PFSK-1 (cell line): ENCODE data around the gene ANKRD33.

Source experiments
- FOXP2 ChIP-seq: optimal IDR thresholded peaks from 2 replicates; pipeline ENCODE3; 2011; ENCODE audit warnings: borderline replicate concordance, control low read depth, inconsistent platforms; ENCODE audit not compliant: insufficient read depth; ENCODE audit errors: extremely low read length, extremely low read depth
- POLR2AphosphoS5 ChIP-seq: IDR thresholded peaks from 2 replicates; pipeline ENCODE4 v1.6.1; 2012; ENCODE audit warnings: low read depth, mild to moderate bottlenecking, control low read depth, low read length, moderate library complexity
- SIN3A ChIP-seq: IDR thresholded peaks from 2 replicates; pipeline ENCODE4 v1.6.1; 2012; ENCODE audit warnings: mild to moderate bottlenecking, low read length, moderate library complexity, borderline replicate concordance; ENCODE audit not compliant: insufficient read depth
- TAF1 ChIP-seq: IDR thresholded peaks from 2 replicates; pipeline ENCODE4 v1.6.1; 2012; ENCODE audit warnings: low read length, control low read depth, borderline replicate concordance; ENCODE audit not compliant: insufficient read depth
- TF ChIP-seq, protein P1 (sequence below), 2 experiments: IDR thresholded peaks; 2 replicates each; pipeline versions ENCODE4 v1.6.1 to v1.8.0; 2011 to 2012; ENCODE audit warnings: low read depth in 2 of 2, low read length in 2 of 2, control low read depth in 1 of 2, inconsistent platforms in 1 of 2, mild to moderate bottlenecking in 1 of 2, moderate library complexity in 1 of 2; ENCODE audit not compliant: insufficient read depth in 1 of 2

Gene ANKRD33

DNA sequence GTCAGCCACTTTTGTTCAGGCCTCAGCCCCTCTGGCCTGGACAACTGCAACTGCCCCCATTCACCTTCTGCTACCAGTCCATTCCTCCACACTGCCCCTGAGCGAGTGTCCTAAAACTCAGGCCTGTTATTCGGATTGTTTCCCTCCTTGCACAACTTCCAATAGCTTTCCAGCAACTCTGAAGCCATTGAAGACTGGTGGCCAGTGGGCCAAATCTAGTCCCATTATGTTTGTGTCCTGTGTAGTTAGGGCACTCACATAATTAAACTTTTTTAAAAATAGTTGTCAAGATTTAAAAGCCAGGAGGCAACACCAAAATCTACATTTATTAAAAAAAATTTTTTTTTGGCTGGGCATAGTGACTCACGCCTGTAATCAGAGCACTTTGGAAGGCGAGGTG, 21.6 kb upstream of the ANKRD33 start:
- TF ChIP-seq SIN3A (no peak), POLR2AphosphoS5 (no peak), FOXP2 (no peak), TAF1 (no peak)
- TF ChIP-seq, protein P1, sequence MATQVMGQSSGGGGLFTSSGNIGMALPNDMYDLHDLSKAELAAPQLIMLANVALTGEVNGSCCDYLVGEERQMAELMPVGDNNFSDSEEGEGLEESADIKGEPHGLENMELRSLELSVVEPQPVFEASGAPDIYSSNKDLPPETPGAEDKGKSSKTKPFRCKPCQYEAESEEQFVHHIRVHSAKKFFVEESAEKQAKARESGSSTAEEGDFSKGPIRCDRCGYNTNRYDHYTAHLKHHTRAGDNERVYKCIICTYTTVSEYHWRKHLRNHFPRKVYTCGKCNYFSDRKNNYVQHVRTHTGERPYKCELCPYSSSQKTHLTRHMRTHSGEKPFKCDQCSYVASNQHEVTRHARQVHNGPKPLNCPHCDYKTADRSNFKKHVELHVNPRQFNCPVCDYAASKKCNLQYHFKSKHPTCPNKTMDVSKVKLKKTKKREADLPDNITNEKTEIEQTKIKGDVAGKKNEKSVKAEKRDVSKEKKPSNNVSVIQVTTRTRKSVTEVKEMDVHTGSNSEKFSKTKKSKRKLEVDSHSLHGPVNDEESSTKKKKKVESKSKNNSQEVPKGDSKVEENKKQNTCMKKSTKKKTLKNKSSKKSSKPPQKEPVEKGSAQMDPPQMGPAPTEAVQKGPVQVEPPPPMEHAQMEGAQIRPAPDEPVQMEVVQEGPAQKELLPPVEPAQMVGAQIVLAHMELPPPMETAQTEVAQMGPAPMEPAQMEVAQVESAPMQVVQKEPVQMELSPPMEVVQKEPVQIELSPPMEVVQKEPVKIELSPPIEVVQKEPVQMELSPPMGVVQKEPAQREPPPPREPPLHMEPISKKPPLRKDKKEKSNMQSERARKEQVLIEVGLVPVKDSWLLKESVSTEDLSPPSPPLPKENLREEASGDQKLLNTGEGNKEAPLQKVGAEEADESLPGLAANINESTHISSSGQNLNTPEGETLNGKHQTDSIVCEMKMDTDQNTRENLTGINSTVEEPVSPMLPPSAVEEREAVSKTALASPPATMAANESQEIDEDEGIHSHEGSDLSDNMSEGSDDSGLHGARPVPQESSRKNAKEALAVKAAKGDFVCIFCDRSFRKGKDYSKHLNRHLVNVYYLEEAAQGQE (IDR thresholded peaks at IDR 0.05; ENCODE audit: insufficient read depth in 1 of 2, low read depth in 2 of 2, low read length in 2 of 2) = no peak

DNA sequence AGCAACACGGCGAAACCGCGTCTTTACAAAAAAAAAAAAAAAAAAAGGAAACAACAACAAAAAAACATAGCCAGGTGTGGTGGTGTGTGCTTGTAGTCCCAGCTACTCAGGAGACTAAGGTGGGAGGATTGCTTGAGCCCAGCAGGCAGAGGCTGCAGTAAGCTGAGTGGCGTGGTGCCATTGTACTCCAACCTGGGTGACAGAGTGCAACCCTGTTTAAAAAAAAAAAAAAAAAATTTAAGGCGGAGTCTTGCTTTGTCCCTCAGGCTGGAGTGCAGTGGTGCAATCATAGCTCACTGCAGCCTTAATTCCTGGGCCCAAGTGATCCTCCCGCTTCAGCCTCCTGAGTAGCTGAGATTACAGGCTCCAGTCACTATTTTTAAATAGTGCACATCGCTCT, 21.1 kb upstream of the ANKRD33 start:
- TF ChIP-seq SIN3A (no peak), TAF1 (no peak)

DNA sequence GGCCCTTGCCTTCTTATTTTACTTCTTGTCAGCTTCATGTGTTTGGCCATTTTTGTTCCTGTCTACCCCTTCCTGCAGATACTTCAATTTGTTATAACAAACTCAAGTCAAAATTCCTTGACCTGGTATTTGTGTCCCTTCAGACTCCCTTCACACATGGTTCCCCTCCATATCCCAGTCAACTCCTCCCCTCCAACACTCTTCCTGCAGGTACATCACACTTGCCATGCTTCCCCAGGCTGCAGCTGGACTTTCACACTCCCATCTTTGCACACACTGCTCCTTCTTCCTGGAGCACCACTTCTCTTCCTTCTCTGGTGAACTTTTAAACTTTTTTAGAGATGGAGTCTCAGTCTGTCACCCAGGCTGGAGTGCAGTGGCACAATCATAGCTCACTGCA, 20.5 kb upstream of the ANKRD33 start:
- TF ChIP-seq SIN3A = no peak
- TF ChIP-seq FOXP2 = no peak
- TF ChIP-seq, protein P1 (IDR thresholded peaks at IDR 0.05; ENCODE audit: insufficient read depth in 1 of 2, low read depth in 2 of 2, low read length in 2 of 2) = no peak
- no peak for TF ChIP-seq TAF1
- no peak for TF ChIP-seq POLR2AphosphoS5

DNA sequence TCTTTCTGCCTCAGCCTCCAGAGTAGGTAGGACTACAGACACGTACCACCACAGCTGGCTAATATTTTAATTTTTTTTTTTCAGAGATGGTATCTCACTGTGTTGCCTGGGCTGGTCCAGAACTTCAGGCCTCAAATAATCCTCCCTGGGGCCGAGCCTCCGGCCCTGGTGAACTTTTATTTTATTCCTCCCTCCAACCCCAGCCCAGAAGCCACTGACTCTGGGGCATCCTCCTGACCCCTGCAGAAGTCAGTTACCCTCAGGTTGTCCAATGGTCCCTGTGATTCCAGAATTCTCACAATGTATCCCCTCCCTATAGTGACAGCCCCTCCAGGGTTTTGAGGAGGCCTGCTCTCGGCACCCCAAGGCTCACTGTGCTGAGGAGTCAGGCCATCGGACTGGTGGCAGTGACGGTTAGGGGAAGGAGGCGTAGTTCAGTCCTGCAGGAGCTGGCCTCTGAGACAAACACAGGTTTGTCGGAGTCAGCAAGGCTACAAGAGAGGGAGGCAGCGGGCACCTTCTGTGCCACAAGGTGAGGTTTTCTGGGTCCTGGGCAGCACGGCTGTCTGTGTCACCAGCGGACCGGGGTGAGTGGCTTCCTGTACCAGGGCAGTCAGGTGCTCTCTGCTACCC, 20.0 kb upstream of the ANKRD33 start:
- no peak for TF ChIP-seq SIN3A
- TF ChIP-seq, protein P1 (IDR thresholded peaks at IDR 0.05; ENCODE audit: insufficient read depth in 1 of 2, low read depth in 2 of 2, low read length in 2 of 2) = no peak
- no peak for TF ChIP-seq FOXP2
- TF ChIP-seq POLR2AphosphoS5 = no peak

DNA sequence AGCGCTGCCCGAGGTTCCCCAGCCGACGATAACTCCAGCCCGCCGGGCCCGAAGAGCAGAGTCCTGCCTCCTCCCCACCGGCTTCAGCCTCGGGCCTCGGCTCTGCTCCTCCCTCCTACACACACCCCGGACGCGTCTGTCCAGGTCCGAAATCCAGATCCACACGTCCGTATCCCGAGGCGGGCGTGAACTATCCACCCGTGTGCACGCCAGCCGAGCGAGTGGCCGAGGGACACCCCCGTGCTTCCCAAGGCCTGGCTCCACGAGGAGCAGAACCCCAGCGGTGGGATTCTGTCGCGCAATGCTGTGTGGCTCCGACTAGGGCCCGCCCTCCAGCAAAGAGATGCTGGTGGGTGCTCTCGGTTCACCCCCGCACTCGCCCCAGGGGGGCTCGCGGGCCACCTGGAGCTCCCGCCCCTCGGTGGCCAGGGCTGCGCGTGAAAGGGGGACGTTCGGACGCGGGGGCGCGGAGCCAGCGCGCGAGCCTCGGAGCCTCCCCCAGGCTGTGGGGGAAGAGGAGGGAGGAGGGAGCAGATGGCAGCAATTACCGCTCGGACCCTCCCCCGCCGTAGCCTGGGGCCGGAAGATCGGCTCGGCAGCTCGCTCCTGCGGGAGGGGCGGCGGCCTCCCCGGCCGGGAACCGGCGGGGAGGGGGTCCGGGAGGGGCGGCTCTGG, 18.9 kb upstream of the ANKRD33 start:
- TF ChIP-seq FOXP2 (peak; percentile 95), POLR2AphosphoS5 (no peak)

DNA sequence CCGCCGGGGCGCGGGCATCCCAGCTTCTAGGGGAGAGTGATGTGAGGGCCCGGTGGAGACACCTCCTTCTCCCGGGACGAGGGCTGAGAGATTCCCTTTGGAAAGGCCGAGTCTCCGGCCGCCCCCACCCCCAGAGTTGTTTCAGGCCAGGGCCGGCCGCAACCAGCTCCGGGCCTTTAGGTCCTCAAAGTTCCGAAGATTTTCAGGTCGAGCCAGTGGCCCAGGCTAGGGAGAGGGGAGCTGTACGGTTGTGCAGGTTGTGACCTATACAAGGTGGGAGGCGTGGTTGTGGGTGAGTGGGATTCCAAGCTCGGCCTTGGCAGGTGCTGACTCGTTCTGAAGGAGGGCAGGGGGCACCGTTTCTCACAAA, 18.4 kb upstream of the ANKRD33 start:
- TF ChIP-seq, protein P1 (IDR thresholded peaks at IDR 0.05; ENCODE audit: insufficient read depth in 1 of 2, low read depth in 2 of 2, low read length in 2 of 2) = no peak
- TF ChIP-seq SIN3A = no peak
- no peak for TF ChIP-seq POLR2AphosphoS5
- no peak for TF ChIP-seq FOXP2
- TF ChIP-seq TAF1 = no peak
